Esophagus mucosa (tissue), 1 donor: ENCODE measurements around the gene CEACAM1. TPM values are rescaled to one million over a fixed set of nuclear protein-coding genes. Genes with fewer than 3 reads are reported as not detected.

Experiments used
- ATAC-seq: fragments of 200-7000 bp; cut with Tn5 transposase; one replicate; pipeline ENCODE4 v1.9.1; 2020
- total RNA-seq: library from RNA; stranded (reverse); gene quantifications from one replicate; pipeline ENCODE4 v1.2.4, GENCODE V29; 2023
- donor health status: DM: yes; HTN: yes; CAD: no.

Gene CEACAM1
- total RNA-seq, 1 donor from 2014 or later: 97.8 TPM

- no peak for ATAC-seq
Observed at GRCh38 chr19:42472402-42473147, 55.7 kb downstream of the CEACAM1 start.

GRCh38 chr19:42471554-42472249 is 56.6 kb downstream of the CEACAM1 start:
- peak; percentile 82 for ATAC-seq

- no peak for ATAC-seq
Observed at GRCh38 chr19:42469311-42470235, 58.7 kb downstream of the CEACAM1 start.

GRCh38 chr19:42468273-42468796 is 59.9 kb downstream of the CEACAM1 start:
- peak; percentile 70 for ATAC-seq

GRCh38 chr19:42467183-42467760 is 61.0 kb downstream of the CEACAM1 start:
- ATAC-seq: no peak

- ATAC-seq: no peak
Observed at GRCh38 chr19:42466521-42467182, 61.6 kb downstream of the CEACAM1 start.

- ATAC-seq: no peak
Observed at GRCh38 chr19:42465827-42466280, 62.4 kb downstream of the CEACAM1 start.

GRCh38 chr19:42461700-42462324 is 66.5 kb downstream of the CEACAM1 start:
- ATAC-seq: peak; percentile 75

GRCh38 chr19:42461231-42461630 is 67.0 kb downstream of the CEACAM1 start:
- ATAC-seq: peak; percentile 24

- ATAC-seq: no peak
Observed at GRCh38 chr19:42459926-42460325, 68.4 kb downstream of the CEACAM1 start.

Other genes starting within 250 kb of the CEACAM1 start
- 0.84 TPM for gene PRR19, start 226.3 kb downstream of the CEACAM1 start, total RNA-seq
- 32.5 TPM for gene PAFAH1B3, start 225.9 kb downstream of the CEACAM1 start, total RNA-seq
- gene TMEM145, start 215.2 kb downstream of the CEACAM1 start, total RNA-seq: 0.20 TPM
- gene MEGF8, start 202.8 kb downstream of the CEACAM1 start, total RNA-seq: 8.1 TPM
- 1,078 TPM for gene CNFN, start 138.2 kb downstream of the CEACAM1 start, total RNA-seq
- 10.8 TPM for gene LIPE, start 101.1 kb downstream of the CEACAM1 start, total RNA-seq
- 38.6 TPM for gene CXCL17, start 85.5 kb downstream of the CEACAM1 start, total RNA-seq
- gene CEACAM8, start 66.4 kb upstream of the CEACAM1 start, total RNA-seq: not detected
- gene PSG3, start 212.0 kb upstream of the CEACAM1 start, total RNA-seq: not detected
- not detected for gene PSG8, start 237.2 kb upstream of the CEACAM1 start, total RNA-seq